BE2C (cell line): ENCODE results near the gene HOXD9. TPM values are rescaled to one million over a fixed set of nuclear protein-coding genes. Genes with fewer than 3 reads are reported as not detected.
A peak's percentile ranks its signal among the peaks of the same experiment; 100 is the strongest.

ENCODE experiments used
- DNase-seq: peaks from one replicate; pipeline ENCODE4 v3.0.0-alpha.2; 2020
- H3K27me3 ChIP-seq: fragments of 250-450 bp; sonication (Bioruptor Pico); 2 replicates; pipeline ENCODE4 v1.5.1; 2020; ENCODE audit warnings: mild to moderate bottlenecking
- H3K36me3 ChIP-seq: fragments of 250-450 bp; sonication (Bioruptor Pico); 2 replicates; pipeline ENCODE4 v1.5.1; 2020; ENCODE audit warnings: mild to moderate bottlenecking
- H3K4me1 ChIP-seq: fragments of 250-450 bp; sonication (Bioruptor Pico); 2 replicates; pipeline ENCODE4 v1.5.1; 2020
- H3K4me3 ChIP-seq: 2 replicates; pipeline ENCODE4 v1.5.1; 2011; ENCODE audit warnings: low read depth, low read length
- H3K9me3 ChIP-seq: fragments of 250-450 bp; sonication (Bioruptor Pico); 2 replicates; pipeline ENCODE4 v1.5.1; 2020
- polyA plus RNA-seq: library from polyadenylated mRNA; unstranded; fragments of >200 nt; gene quantifications from one replicate; pipeline ENCODE4 v1.2.1, GENCODE V29; 2012; ENCODE audit warnings: low read depth, missing spikeins; ENCODE audit not compliant: insufficient read length, insufficient read depth
- TF ChIP-seq, protein P1 (sequence below): IDR thresholded peaks from 2 replicates; pipeline ENCODE4 v1.5.1; 2012; ENCODE audit warnings: mild to moderate bottlenecking, low read depth, low read length

HOXD9 gene
- 22.9 TPM for polyA plus RNA-seq

DNA sequence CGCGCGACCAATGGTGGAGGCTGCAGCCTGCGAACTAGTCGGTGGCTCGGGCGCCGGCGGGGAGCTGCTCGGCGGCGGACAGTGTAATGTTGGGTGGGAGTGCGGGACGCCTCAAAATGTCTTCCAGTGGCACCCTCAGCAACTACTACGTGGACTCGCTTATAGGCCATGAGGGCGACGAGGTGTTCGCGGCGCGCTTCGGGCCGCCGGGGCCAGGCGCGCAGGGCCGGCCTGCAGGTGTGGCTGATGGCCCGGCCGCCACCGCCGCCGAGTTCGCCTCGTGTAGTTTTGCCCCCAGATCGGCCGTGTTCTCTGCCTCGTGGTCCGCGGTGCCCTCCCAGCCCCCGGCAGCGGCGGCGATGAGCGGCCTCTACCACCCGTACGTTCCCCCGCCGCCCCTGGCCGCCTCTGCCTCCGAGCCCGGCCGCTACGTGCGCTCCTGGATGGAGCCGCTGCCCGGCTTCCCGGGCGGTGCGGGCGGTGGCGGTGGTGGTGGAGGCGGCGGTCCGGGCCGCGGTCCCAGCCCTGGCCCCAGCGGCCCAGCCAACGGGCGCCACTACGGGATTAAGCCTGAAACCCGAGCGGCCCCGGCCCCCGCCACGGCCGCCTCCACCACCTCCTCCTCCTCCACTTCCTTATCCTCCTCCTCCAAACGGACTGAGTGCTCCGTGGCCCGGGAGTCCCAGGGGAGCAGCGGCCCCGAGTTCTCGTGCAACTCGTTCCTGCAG, at the start of gene HOXD9:
Gene HOXD9, plus strand, starts transcription at position 37 of the 728 bp plus-strand sequence. Its CDS starts 50 bp downstream, at position 87.
- H3K27me3 ChIP-seq, result no peaks in the 10 kb centered on the region
- TF ChIP-seq, protein P1, sequence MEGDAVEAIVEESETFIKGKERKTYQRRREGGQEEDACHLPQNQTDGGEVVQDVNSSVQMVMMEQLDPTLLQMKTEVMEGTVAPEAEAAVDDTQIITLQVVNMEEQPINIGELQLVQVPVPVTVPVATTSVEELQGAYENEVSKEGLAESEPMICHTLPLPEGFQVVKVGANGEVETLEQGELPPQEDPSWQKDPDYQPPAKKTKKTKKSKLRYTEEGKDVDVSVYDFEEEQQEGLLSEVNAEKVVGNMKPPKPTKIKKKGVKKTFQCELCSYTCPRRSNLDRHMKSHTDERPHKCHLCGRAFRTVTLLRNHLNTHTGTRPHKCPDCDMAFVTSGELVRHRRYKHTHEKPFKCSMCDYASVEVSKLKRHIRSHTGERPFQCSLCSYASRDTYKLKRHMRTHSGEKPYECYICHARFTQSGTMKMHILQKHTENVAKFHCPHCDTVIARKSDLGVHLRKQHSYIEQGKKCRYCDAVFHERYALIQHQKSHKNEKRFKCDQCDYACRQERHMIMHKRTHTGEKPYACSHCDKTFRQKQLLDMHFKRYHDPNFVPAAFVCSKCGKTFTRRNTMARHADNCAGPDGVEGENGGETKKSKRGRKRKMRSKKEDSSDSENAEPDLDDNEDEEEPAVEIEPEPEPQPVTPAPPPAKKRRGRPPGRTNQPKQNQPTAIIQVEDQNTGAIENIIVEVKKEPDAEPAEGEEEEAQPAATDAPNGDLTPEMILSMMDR, result no peak
- no peaks in the 10 kb centered on the region for H3K36me3 ChIP-seq
- H3K9me3 ChIP-seq, result no peaks in the 10 kb centered on the region
- H3K4me1 ChIP-seq, result no peaks in the 10 kb centered on the region
- peak; percentile 74 for DNase-seq
- H3K4me3 ChIP-seq, result peak within 1 kb of the TSS; percentile 68

DNA sequence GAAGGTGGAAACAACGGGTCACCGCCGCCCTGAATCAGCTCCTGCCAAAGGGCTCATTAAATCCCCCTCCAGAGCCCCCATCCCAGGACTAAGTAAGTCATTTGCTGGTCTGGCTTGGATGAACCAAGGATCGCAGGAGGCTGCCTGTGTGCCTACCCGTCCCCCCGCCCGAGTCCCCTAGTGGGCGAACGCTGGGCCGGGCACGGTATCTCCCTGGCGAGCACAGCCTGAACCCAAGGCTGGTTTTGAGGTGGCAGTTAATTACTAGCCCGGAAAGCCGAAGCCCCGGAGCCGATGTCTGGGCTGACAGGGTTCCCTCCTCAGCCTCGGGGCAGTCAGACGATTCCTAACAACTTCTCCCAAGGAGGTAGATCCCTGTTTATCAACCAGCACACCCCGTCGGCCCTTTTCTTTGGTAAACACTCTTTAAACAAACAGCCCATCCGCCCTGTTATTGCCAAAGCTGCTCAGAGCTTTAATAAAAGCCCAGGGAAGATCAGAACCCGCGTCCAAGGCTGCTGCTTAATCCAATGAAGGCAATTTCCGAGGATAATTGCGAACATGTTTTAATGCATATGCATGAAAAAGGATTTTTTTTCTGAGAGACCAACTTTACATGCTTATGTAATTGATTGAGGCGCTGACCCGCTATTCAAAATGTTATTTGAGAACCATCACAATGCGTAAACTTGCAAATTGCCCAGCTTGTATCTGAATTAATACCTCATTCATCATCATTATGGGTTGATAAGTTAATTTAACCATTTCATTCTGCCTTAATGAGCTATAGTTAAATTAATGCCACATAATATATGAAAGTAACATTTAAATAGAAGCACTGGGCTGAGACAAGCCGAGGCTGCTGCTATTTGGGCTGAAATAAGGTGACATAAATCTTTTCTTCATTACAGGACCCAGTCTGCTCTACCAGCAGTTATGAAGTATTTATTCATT, 49.3 kb upstream of the HOXD9 start:
- Histone ChIP-seq H3K4me3 (no peak overlapping the region), H3K27me3 (no peaks in the 10 kb centered on the region; the same call in 1 of the 2 replicates), H3K36me3 (no peaks in the 10 kb centered on the region), H3K4me1 (no peaks in the 10 kb centered on the region), H3K9me3 (no peaks in the 10 kb centered on the region)
- DNase-seq, result no peak
- TF ChIP-seq, protein P1, result no peak

DNA sequence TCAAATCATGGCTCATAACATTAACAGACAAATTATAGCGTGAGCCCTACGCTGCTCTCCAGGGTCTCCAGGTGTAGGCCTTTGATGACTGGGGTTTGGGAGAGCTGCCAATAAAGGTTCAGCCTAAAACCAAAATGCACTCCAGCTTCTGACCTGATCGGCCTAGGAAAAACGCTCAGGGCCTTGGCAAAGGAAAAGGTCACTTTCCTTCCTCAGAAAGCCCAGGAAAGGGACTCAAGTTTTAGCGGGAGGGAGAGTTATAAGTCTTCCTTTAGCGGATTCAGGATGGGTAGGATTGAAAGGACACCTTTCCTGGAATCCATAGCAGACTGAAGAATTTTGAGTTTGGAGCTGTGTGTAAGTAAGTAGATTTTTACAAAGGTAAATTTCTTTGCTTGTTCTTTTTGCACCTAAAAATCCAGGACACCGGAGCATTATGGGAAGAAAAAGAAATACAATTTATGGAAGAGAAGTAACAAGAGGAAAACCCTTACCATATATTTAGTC, 47.5 kb upstream of the HOXD9 start:
- TF ChIP-seq, protein P1, result no peak
- H3K27me3 ChIP-seq, result peaks cover 13% of the 10 kb centered on the region; the same call in 1 of the 2 replicates

DNA sequence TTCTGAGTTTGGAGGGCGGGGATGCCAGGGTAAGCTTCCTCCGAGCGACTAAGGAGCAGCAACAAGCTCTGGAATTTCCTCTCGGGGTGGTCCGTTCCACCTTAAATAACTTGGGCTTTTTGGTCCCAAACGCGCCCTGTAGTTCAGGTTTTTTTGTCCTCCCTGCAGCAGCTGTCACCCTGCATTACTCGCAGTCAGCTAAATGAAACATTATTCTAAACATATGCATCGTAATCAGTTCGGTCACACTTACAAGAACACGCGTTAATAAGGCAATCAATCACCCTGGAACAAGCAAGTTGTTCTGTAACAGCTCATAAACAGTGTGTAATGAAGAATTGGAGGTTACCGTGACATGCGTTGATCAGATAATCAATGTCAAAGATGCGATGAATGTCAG, 47.0 kb upstream of the HOXD9 start:
- H3K4me3 ChIP-seq, result no peak overlapping the region

More for the DNA sequence above, 47.5 kb upstream of the HOXD9 start:
- Histone ChIP-seq H3K4me3 (no peak overlapping the region), H3K4me1 (no peaks in the 10 kb centered on the region), H3K36me3 (no peaks in the 10 kb centered on the region), H3K9me3 (no peaks in the 10 kb centered on the region)
- DNase-seq, result no peak

DNA sequence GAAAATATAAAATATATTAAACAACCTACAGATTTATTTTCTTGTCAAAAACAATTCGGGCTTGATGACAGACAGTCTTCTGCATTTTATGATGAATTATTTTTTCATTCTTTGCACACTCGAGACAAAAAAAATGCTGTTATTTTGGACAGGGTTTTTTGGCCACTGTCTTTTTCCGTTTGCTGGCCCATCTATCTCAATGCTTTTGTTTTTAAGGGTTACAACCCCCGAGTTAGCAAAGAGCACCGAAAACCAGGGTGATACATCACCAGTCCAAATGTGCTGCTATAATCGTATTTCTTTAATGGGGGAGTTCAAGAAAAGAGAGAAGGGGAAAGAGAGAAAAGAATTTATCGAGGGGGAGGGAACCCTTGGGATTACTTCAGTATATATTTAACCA, 46.5 kb upstream of the HOXD9 start:
- no peak for DNase-seq
- H3K9me3 ChIP-seq, result no peaks in the 10 kb centered on the region; the same call in 1 of the 2 replicates
- TF ChIP-seq, protein P1, result no peak
- H3K36me3 ChIP-seq, result no peaks in the 10 kb centered on the region
- no peak overlapping the region for H3K4me3 ChIP-seq
- H3K4me1 ChIP-seq, result no peaks in the 10 kb centered on the region
- H3K27me3 ChIP-seq, result peaks cover 21% of the 10 kb centered on the region

More for the DNA sequence above, 47.0 kb upstream of the HOXD9 start:
- Histone ChIP-seq H3K27me3 (peaks cover 16% of the 10 kb centered on the region), H3K9me3 (no peaks in the 10 kb centered on the region), H3K4me1 (no peaks in the 10 kb centered on the region), H3K36me3 (no peaks in the 10 kb centered on the region)
- DNase-seq, result no peak
- TF ChIP-seq, protein P1, result no peak
